ENCODE results near the gene ESYT2. TPM values are rescaled to one million over a fixed set of nuclear protein-coding genes. Genes with fewer than 3 reads are reported as not detected.

Gene ESYT2
- total RNA-seq, 1 experiment from 2014 or later: 68.2 TPM

GRCh38 chr7:158816271-158816670 is 13.0 kb downstream of the ESYT2 start:
- ChIA-PET POLR2A (no interaction called here), RAD21 (ENCODE audit: low non-redundant PET in 1 of 2, low total read pairs in 2 of 2, uncharacterized antibody in 2 of 2, unreplicated experiment in 2 of 2) (no interaction called here), CTCF (no interaction called here)
- Histone ChIP-seq H3K9me3 (ENCODE audit: control insufficient read depth in 1 of 2, insufficient read depth in 1 of 2, low read depth in 1 of 2, low read length in 2 of 2) (no peaks in the 10 kb centered on the region), H3K9me2 (ENCODE audit: insufficient read depth) (no peaks in the 10 kb centered on the region), H3K36me3 (ENCODE audit: control insufficient read depth in 1 of 2, insufficient read depth in 2 of 2, low read length in 2 of 2) (no peaks in the 10 kb centered on the region), H3K79me2 (ENCODE audit: insufficient read depth, low read length) (peaks cover 97% of the 10 kb centered on the region), H3K9ac (ENCODE audit: low read length) (peak overlapping the region; percentile 72; the same call in 1 of the 2 replicates), H2AFZ (ENCODE audit: low read depth, low read length, poor library complexity, severe bottlenecking) (no peak overlapping the region), H4K20me1 (ENCODE audit: insufficient read depth) (0 out of 2 replicates have a peak, but pooled peaks cover 6% of the 10 kb centered on the region), H3K4me2 (ENCODE audit: low read length) (peak overlapping the region; percentile 85), H3K4me3 (replicated peaks in 1 of 2; ENCODE audit: low read depth in 1 of 2, low read length in 2 of 2) (no peak overlapping the region), H3K4me1 (ENCODE audit: control insufficient read depth in 1 of 2, insufficient read depth in 2 of 2, low read length in 2 of 2) (peaks cover 46 to 94% of the 10 kb centered on the region in 2 experiments), H3K27ac (ENCODE audit: low read depth, low read length) (no peak overlapping the region), H3K27me3 (ENCODE audit: insufficient read depth, low read length) (no peaks in the 10 kb centered on the region)
- no TSS peak for BruUV-seq (replicated peaks)
- ATAC-seq (no peak), DNase-seq (ENCODE audit: low read depth, low spot score) (no peak)
- no peak for TF ChIP-seq EZH2 (IDR thresholded peaks at IDR 0.05)
- no peak for TF ChIP-seq ELF1 (IDR thresholded peaks at IDR 0.05; ENCODE audit: borderline replicate concordance, low read depth)
- TF ChIP-seq POLR2AphosphoS5 (IDR thresholded peaks at IDR 0.05; ENCODE audit: low read depth, low read length): no peak
- TF ChIP-seq CTCF (IDR thresholded peaks at IDR 0.05 in 2 of 3, conservative IDR thresholded peaks at IDR 0.05 in 1 of 3; ENCODE audit: borderline replicate concordance in 1 of 3, insufficient read depth in 1 of 3, low read depth in 2 of 3, low read length in 2 of 3): no peak
- TF ChIP-seq ZBTB33 (IDR thresholded peaks at IDR 0.05; ENCODE audit: extremely low read depth, insufficient replicate concordance, low read length): no peak
- intact Hi-C loops (cut with micrococcal nuclease): no loop called here

All from HCT116 (cell line).